GM12878 (cell line): ENCODE data around the gene THAP5. TPM values are rescaled to one million over a fixed set of nuclear protein-coding genes. Genes with fewer than 3 reads are reported as not detected.

ENCODE experiments used
- BCLAF1 ChIP-seq: fragments of 450-650 bp; IDR thresholded peaks from 2 replicates; pipeline ENCODE4 v1.6.1; 2017; ENCODE audit warnings: antibody characterized with exemption, mild to moderate bottlenecking, moderate library complexity
- CHD1 ChIP-seq: IDR thresholded peaks from 2 replicates; pipeline ENCODE4 v1.6.1; 2012; ENCODE audit warnings: low read depth, low read length, improper control_type of control experiment
- CHD4 ChIP-seq: fragments of 200-600 bp; sonication (generic); IDR thresholded peaks from 2 replicates; pipeline ENCODE4 v1.6.1; 2016; ENCODE audit warnings: mild to moderate bottlenecking
- MYB ChIP-seq: fragments of 150-350 bp; IDR thresholded peaks from 2 replicates; pipeline ENCODE4 v1.6.1; 2014; ENCODE audit warnings: mild to moderate bottlenecking, low read depth, low read length, borderline replicate concordance
- MYC ChIP-seq: IDR thresholded peaks from 2 replicates; pipeline ENCODE4 v1.6.1; 2011; ENCODE audit warnings: mild to moderate bottlenecking, low read length, moderate library complexity, inconsistent platforms; ENCODE audit not compliant: insufficient read depth, insufficient replicate concordance, insufficient read length, severe bottlenecking
- NBN ChIP-seq: fragments of 450-650 bp; IDR thresholded peaks from 2 replicates; pipeline ENCODE4 v1.6.1; 2016
- NFXL1 ChIP-seq: fragments of 450-650 bp; IDR thresholded peaks from 2 replicates; pipeline ENCODE4 v1.6.1; 2017; ENCODE audit warnings: antibody characterized with exemption, mild to moderate bottlenecking, borderline replicate concordance
- PAX8 ChIP-seq: fragments of 450-650 bp; IDR thresholded peaks from 2 replicates; pipeline ENCODE4 v1.6.1; 2017; ENCODE audit warnings: mild to moderate bottlenecking, moderate library complexity
- PKNOX1 ChIP-seq: fragments of 450-650 bp; IDR thresholded peaks from 2 replicates; pipeline ENCODE4 v1.6.1; 2016; ENCODE audit warnings: mild to moderate bottlenecking
- RB1 ChIP-seq: fragments of 450-650 bp; formaldehyde crosslinking; IDR thresholded peaks from 2 replicates; pipeline ENCODE4 v1.6.1; 2017; ENCODE audit warnings: mild to moderate bottlenecking, borderline replicate concordance
- SMAD1 ChIP-seq: fragments of 450-650 bp; IDR thresholded peaks from 2 replicates; pipeline ENCODE4 v1.6.1; 2018; ENCODE audit warnings: mild to moderate bottlenecking, low read depth; ENCODE audit not compliant: partially characterized antibody
- SMARCA5 ChIP-seq: fragments of 450-650 bp; IDR thresholded peaks from 2 replicates; pipeline ENCODE4 v1.6.1; 2017; ENCODE audit warnings: mild to moderate bottlenecking
- TCF12 ChIP-seq: IDR thresholded peaks from 2 replicates; pipeline ENCODE4 v1.6.1; 2011; ENCODE audit warnings: low read depth, mild to moderate bottlenecking, low read length
- WRNIP1 ChIP-seq: IDR thresholded peaks from 2 replicates; pipeline ENCODE4 v1.6.1; 2011; ENCODE audit warnings: low read depth, low read length, improper control_type of control experiment, borderline replicate concordance
- YBX1 ChIP-seq: fragments of 450-650 bp; IDR thresholded peaks from 2 replicates; pipeline ENCODE4 v1.6.1; 2016; ENCODE audit warnings: antibody characterized with exemption
- ZNF207 ChIP-seq: fragments of 450-650 bp; IDR thresholded peaks from 2 replicates; pipeline ENCODE4 v1.6.1; 2014; ENCODE audit warnings: antibody characterized with exemption, mild to moderate bottlenecking, borderline replicate concordance
- polyA plus RNA-seq, 11 experiments: library from polyadenylated mRNA; depleted of rRNA in 4 of 11; unstranded in 6 of 11; stranded (reverse) in 5 of 11; fragments of >200 nt; fragmentation: Nextera tagmentation in 4 of 11; fragmentation: Illumina TruSeq in 1 of 11; extraction: Ambion mirVana in 4 of 11; extraction: Trizol in 1 of 11; gene quantifications; 1 replicate in 1 of 11; 2 replicates in 10 of 11; pipeline versions ENCODE4 v1.2.1 to v1.2.3, GENCODE V29; 2011 to 2016; ENCODE audit warnings: inconsistent platforms in 2 of 11, missing spikeins in 2 of 11, low read depth in 1 of 11
- total RNA-seq, 4 experiments: library from RNA; depleted of rRNA in 3 of 4; stranded (reverse); fragments of >200 nt in 3 of 4; fragmentation: Illumina TruSeq in 1 of 4; extraction: Trizol in 1 of 4; gene quantifications; 2 replicates each; pipeline versions ENCODE4 v1.2.1 to v1.2.3, GENCODE V29; 2013 to 2021
- TF ChIP-seq, protein P1 (sequence below): fragments of 450-650 bp; IDR thresholded peaks from 2 replicates; pipeline ENCODE4 v1.6.1; 2018; ENCODE audit warnings: borderline replicate concordance, mild to moderate bottlenecking; ENCODE audit not compliant: partially characterized antibody
- TF ChIP-seq, protein P2 (sequence below): fragments of 450-650 bp; formaldehyde crosslinking; IDR thresholded peaks from 2 replicates; pipeline ENCODE4 v1.4.0; 2022; ENCODE audit warnings: mild to moderate bottlenecking, moderate library complexity

The THAP5 gene
- total and polyA plus RNA-seq, 10 of the 15 experiments (the other 5 are each of a cell fraction or from before 2014, with no cell fraction given), result 13.0 to 47.7 (median 24.2) TPM

- TF ChIP-seq, protein P1, sequence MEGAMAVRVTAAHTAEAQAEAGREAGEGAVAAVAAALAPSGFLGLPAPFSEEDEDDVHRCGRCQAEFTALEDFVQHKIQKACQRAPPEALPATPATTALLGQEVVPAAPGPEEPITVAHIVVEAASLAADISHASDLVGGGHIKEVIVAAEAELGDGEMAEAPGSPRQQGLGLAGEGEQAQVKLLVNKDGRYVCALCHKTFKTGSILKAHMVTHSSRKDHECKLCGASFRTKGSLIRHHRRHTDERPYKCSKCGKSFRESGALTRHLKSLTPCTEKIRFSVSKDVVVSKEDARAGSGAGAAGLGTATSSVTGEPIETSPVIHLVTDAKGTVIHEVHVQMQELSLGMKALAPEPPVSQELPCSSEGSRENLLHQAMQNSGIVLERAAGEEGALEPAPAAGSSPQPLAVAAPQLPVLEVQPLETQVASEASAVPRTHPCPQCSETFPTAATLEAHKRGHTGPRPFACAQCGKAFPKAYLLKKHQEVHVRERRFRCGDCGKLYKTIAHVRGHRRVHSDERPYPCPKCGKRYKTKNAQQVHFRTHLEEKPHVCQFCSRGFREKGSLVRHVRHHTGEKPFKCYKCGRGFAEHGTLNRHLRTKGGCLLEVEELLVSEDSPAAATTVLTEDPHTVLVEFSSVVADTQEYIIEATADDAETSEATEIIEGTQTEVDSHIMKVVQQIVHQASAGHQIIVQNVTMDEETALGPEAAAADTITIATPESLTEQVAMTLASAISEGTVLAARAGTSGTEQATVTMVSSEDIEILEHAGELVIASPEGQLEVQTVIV, result peak; percentile 14
- TF ChIP-seq SMAD1 (peak; percentile 36), MYC (no peak), CHD1 (no peak), PAX8 (peak; percentile 99), SMARCA5 (no peak; the same call in 1 of the 2 replicates), MYB (no peak), TCF12 (peak; percentile 31; the same call in 1 of the 2 replicates), NFXL1 (no peak), CHD4 (no peak), YBX1 (no peak), NBN (peak; percentile 88; the same call in 1 of the 2 replicates), PKNOX1 (peak; percentile 97), BCLAF1 (no peak), WRNIP1 (no peak), RB1 (peak; percentile 98), ZNF207 (peak; percentile 81; the same call in 1 of the 2 replicates)
- TF ChIP-seq, protein P2, sequence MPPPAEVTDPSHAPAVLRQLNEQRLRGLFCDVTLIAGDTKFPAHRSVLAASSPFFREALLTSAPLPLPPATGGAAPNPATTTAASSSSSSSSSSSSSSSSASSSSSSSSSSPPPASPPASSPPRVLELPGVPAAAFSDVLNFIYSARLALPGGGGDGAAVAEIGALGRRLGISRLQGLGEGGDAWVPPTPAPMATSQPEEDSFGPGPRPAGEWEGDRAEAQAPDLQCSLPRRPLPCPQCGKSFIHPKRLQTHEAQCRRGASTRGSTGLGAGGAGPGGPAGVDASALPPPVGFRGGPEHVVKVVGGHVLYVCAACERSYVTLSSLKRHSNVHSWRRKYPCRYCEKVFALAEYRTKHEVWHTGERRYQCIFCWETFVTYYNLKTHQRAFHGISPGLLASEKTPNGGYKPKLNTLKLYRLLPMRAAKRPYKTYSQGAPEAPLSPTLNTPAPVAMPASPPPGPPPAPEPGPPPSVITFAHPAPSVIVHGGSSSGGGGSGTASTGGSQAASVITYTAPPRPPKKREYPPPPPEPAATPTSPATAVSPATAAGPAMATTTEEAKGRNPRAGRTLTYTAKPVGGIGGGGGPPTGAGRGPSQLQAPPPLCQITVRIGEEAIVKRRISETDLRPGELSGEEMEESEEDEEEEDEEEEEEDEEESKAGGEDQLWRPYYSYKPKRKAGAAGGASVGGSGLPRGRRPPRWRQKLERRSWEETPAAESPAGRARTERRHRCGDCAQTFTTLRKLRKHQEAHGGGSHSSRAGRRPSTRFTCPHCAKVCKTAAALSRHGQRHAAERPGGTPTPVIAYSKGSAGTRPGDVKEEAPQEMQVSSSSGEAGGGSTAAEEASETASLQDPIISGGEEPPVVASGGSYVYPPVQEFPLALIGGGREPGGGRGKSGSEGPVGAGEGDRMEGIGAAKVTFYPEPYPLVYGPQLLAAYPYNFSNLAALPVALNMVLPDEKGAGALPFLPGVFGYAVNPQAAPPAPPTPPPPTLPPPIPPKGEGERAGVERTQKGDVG (CRISPR knock-in tag), result no peak
Measured at GRCh38 chr7:108525985-108526767, 43.3 kb downstream of the THAP5 start, which contains the start of gene PNPLA8 (continued).
